ENCODE results near the gene KLF16. TPM values are rescaled to one million over a fixed set of nuclear protein-coding genes. Genes with fewer than 3 reads are reported as not detected.

Gene KLF16
- total and polyA plus RNA-seq, 2 experiments from 2014 or later = 8.9 to 20.2 TPM

GRCh38 chr19:1845642-1846041 is 17.7 kb downstream of the KLF16 start:
- H3K9me3 Mint-ChIP-seq = 0 out of 3 replicates have a peak, but pooled peaks cover 2% of the 10 kb centered on the region
- Histone ChIP-seq H2AFZ (no peak overlapping the region), H4K20me1 (replicated peaks; ENCODE audit: insufficient read depth) (peaks cover 29% of the 10 kb centered on the region), H3K79me2 (replicated peaks; ENCODE audit: insufficient read depth) (peaks cover 74% of the 10 kb centered on the region), H3F3A (replicated peaks; ENCODE audit: low read depth) (peaks cover 16% of the 10 kb centered on the region; the same call in 1 of the 2 replicates), H3K4me2 (no peak overlapping the region), H3K36me3 (ENCODE audit: insufficient read depth) (no peaks in the 10 kb centered on the region), H3K4me1 (ENCODE audit: insufficient read depth) (peaks cover 3% of the 10 kb centered on the region; the same call in 1 of the 2 replicates), H3K9me2 (ENCODE audit: insufficient read depth) (no peaks in the 10 kb centered on the region), H3K27ac (ENCODE audit: low read depth) (no peak overlapping the region), H3K4me3 (no peak overlapping the region), H3K27me3 (ENCODE audit: insufficient read depth) (no peaks in the 10 kb centered on the region)
- TF ChIP-seq STAT1 (IDR thresholded peaks at IDR 0.05; ENCODE audit: unreplicated experiment) (no peak), ZNF114 (CRISPR knock-in tag; IDR thresholded peaks at IDR 0.05) (no peak), REST (IDR thresholded peaks at IDR 0.05; ENCODE audit: unreplicated experiment) (no peak), CREB1 (CRISPR knock-in tag; IDR thresholded peaks at IDR 0.05; ENCODE audit: low read depth) (no peak), ZNF331 (CRISPR knock-in tag; IDR thresholded peaks at IDR 0.05; ENCODE audit: low read depth) (no peak), JUNB (IDR thresholded peaks at IDR 0.05; ENCODE audit: unreplicated experiment) (no peak), POLR2AphosphoS5 (IDR thresholded peaks at IDR 0.05; ENCODE audit: low read depth) (no peak), ETS1 (IDR thresholded peaks at IDR 0.05) (no peak), EZH2 (IDR thresholded peaks at IDR 0.05; ENCODE audit: low read depth, unreplicated experiment) (no peak), EZH2phosphoT487 (IDR thresholded peaks at IDR 0.05; ENCODE audit: unreplicated experiment) (no peak), NANOG (IDR thresholded peaks at IDR 0.05; ENCODE audit: borderline replicate concordance) (no peak)
- TF ChIP-seq, protein P1, sequence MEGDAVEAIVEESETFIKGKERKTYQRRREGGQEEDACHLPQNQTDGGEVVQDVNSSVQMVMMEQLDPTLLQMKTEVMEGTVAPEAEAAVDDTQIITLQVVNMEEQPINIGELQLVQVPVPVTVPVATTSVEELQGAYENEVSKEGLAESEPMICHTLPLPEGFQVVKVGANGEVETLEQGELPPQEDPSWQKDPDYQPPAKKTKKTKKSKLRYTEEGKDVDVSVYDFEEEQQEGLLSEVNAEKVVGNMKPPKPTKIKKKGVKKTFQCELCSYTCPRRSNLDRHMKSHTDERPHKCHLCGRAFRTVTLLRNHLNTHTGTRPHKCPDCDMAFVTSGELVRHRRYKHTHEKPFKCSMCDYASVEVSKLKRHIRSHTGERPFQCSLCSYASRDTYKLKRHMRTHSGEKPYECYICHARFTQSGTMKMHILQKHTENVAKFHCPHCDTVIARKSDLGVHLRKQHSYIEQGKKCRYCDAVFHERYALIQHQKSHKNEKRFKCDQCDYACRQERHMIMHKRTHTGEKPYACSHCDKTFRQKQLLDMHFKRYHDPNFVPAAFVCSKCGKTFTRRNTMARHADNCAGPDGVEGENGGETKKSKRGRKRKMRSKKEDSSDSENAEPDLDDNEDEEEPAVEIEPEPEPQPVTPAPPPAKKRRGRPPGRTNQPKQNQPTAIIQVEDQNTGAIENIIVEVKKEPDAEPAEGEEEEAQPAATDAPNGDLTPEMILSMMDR (conservative IDR thresholded peaks at IDR 0.05; ENCODE audit: low read depth in 2 of 2) = no peak
- TF ChIP-seq, protein P2, sequence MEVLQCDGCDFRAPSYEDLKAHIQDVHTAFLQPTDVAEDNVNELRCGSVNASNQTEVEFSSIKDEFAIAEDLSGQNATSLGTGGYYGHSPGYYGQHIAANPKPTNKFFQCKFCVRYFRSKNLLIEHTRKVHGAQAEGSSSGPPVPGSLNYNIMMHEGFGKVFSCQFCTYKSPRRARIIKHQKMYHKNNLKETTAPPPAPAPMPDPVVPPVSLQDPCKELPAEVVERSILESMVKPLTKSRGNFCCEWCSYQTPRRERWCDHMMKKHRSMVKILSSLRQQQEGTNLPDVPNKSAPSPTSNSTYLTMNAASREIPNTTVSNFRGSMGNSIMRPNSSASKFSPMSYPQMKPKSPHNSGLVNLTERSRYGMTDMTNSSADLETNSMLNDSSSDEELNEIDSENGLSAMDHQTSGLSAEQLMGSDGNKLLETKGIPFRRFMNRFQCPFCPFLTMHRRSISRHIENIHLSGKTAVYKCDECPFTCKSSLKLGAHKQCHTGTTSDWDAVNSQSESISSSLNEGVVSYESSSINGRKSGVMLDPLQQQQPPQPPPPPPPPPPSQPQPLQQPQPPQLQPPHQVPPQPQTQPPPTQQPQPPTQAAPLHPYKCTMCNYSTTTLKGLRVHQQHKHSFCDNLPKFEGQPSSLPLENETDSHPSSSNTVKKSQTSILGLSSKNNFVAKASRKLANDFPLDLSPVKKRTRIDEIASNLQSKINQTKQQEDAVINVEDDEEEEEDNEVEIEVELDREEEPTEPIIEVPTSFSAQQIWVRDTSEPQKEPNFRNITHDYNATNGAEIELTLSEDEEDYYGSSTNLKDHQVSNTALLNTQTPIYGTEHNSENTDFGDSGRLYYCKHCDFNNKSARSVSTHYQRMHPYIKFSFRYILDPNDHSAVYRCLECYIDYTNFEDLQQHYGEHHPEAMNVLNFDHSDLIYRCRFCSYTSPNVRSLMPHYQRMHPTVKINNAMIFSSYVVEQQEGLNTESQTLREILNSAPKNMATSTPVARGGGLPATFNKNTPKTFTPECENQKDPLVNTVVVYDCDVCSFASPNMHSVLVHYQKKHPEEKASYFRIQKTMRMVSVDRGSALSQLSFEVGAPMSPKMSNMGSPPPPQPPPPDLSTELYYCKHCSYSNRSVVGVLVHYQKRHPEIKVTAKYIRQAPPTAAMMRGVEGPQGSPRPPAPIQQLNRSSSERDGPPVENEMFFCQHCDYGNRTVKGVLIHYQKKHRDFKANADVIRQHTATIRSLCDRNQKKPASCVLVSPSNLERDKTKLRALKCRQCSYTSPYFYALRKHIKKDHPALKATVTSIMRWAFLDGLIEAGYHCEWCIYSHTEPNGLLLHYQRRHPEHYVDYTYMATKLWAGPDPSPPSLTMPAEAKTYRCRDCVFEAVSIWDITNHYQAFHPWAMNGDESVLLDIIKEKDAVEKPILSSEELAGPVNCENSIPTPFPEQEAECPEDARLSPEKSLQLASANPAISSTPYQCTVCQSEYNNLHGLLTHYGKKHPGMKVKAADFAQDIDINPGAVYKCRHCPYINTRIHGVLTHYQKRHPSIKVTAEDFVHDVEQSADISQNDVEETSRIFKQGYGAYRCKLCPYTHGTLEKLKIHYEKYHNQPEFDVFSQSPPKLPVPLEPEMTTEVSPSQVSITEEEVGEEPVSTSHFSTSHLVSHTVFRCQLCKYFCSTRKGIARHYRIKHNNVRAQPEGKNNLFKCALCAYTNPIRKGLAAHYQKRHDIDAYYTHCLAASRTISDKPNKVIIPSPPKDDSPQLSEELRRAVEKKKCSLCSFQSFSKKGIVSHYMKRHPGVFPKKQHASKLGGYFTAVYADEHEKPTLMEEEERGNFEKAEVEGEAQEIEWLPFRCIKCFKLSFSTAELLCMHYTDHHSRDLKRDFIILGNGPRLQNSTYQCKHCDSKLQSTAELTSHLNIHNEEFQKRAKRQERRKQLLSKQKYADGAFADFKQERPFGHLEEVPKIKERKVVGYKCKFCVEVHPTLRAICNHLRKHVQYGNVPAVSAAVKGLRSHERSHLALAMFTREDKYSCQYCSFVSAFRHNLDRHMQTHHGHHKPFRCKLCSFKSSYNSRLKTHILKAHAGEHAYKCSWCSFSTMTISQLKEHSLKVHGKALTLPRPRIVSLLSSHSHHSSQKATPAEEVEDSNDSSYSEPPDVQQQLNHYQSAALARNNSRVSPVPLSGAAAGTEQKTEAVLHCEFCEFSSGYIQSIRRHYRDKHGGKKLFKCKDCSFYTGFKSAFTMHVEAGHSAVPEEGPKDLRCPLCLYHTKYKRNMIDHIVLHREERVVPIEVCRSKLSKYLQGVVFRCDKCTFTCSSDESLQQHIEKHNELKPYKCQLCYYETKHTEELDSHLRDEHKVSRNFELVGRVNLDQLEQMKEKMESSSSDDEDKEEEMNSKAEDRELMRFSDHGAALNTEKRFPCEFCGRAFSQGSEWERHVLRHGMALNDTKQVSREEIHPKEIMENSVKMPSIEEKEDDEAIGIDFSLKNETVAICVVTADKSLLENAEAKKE (CRISPR knock-in tag; IDR thresholded peaks at IDR 0.05) = no peak
- peaks cover 28% of the 10 kb centered on the region for H3K4me1 Mint-ChIP-seq
- no peaks in the 10 kb centered on the region; the same call in 2 of the 3 replicates for H3K36me3 Mint-ChIP-seq (ENCODE audit: low read depth)
- peaks cover 24% of the 10 kb centered on the region for H3K27me3 Mint-ChIP-seq (ENCODE audit: insufficient read depth, low read depth, poor library complexity)
- ATAC-seq (no peak), DNase-seq (ENCODE audit: low spot score) (no peak)
- H3K27ac Mint-ChIP-seq = no peak overlapping the region
- no peak overlapping the region; the same call in 2 of the 3 replicates for H3K4me3 Mint-ChIP-seq

Measured in GM23338 (cell line).